B cell (primary cell): ENCODE data around the gene FAM117B.

Experiments
- CTCF ChIP-seq: fragments of 200-600 bp; IDR thresholded peaks from one replicate; pipeline ENCODE4 v1.8.0; 2022; ENCODE audit warnings: antibody characterized with exemption, mild to moderate bottlenecking
- EZH2 ChIP-seq: IDR thresholded peaks from 2 replicates; pipeline ENCODE4 v1.6.1; 2012; ENCODE audit warnings: borderline replicate concordance, low read depth, mild to moderate bottlenecking, moderate library complexity, low read length; ENCODE audit not compliant: insufficient read depth, poor library complexity, severe bottlenecking

DNA sequence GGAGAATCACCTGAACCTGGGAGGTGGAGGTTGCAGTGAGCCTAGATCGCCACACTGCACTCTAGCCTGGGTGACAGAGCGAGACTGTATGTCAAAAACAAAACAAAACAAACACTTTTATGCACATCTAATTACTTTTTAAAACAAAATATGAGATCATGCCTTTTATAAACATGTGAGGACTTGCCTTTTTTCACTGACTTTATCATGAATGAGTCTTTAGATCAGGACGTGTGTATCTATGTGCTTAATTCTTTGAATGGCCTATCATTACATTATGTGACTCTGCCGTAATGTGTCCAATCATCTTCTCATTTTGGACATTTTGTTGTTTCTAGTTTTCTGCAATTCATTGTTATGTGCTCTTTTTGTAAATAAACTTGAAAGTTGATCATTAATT lies 58.7 kb downstream of the FAM117B start:
- TF ChIP-seq CTCF: no peak
- TF ChIP-seq EZH2: no peak
